H1 (cell line): Measurements from ENCODE around the gene MBP.

ENCODE experiments used
- CHD2 ChIP-seq: IDR thresholded peaks from 2 replicates; pipeline ENCODE4 v1.6.1; 2012; ENCODE audit warnings: low read length, improper control_type of control experiment
- CTCF ChIP-seq, 3 experiments: IDR thresholded peaks; 1 replicate in 2 of 3; 2 replicates in 1 of 3; pipeline versions ENCODE4 v1.5.1 to v1.6.1; 2011; ENCODE audit warnings: low read length in 3 of 3, mild to moderate bottlenecking in 3 of 3, inconsistent platforms in 2 of 3, low read depth in 1 of 3, moderate library complexity in 1 of 3; ENCODE audit not compliant: insufficient read depth in 1 of 3; ENCODE audit errors: control extremely low read depth in 1 of 3
- EP300 ChIP-seq, 2 experiments: IDR thresholded peaks; 1 replicate in 1 of 2; 2 replicates in 1 of 2; pipeline ENCODE4 v1.6.1; 2011 to 2012; ENCODE audit warnings: low read depth in 2 of 2, low read length in 2 of 2, mild to moderate bottlenecking in 2 of 2, borderline replicate concordance in 1 of 2, inconsistent platforms in 1 of 2, moderate library complexity in 1 of 2
- EZH2 ChIP-seq: fragments of 200-600 bp; sonication (generic); IDR thresholded peaks from 2 replicates; pipeline ENCODE4 v1.7.1; 2012; ENCODE audit warnings: low read depth, mild to moderate bottlenecking, moderate library complexity, low read length, inconsistent platforms; ENCODE audit not compliant: severe bottlenecking
- FOSL1 ChIP-seq: IDR thresholded peaks from 2 replicates; pipeline ENCODE4 v1.6.1; 2011; ENCODE audit warnings: mild to moderate bottlenecking, low read depth, low read length, moderate library complexity; ENCODE audit not compliant: insufficient read depth
- RAD21 ChIP-seq, 2 experiments: IDR thresholded peaks in 1 of 2; conservative IDR thresholded peaks in 1 of 2; 2 replicates each; pipeline ENCODE4 v1.6.1; 2011; ENCODE audit warnings: low read depth in 2 of 2, low read length in 2 of 2, improper control_type of control experiment in 1 of 2, inconsistent platforms in 1 of 2, mild to moderate bottlenecking in 1 of 2, moderate library complexity in 1 of 2
- RFX5 ChIP-seq: IDR thresholded peaks from 2 replicates; pipeline ENCODE4 v1.6.1; 2011; ENCODE audit warnings: low read depth, low read length, improper control_type of control experiment, borderline replicate concordance
- RXRA ChIP-seq: IDR thresholded peaks from 2 replicates; pipeline ENCODE4 v1.6.1; 2011; ENCODE audit warnings: low read depth, mild to moderate bottlenecking, low read length, moderate library complexity; ENCODE audit not compliant: insufficient read depth
- USF2 ChIP-seq: IDR thresholded peaks from 2 replicates; pipeline ENCODE4 v1.6.1; 2011; ENCODE audit warnings: low read length, improper control_type of control experiment

GRCh38 chr18:76991021-76991688 is 141.4 kb downstream of the MBP start:
- TF ChIP-seq RFX5: no peak
- TF ChIP-seq EZH2: no peak
- no peak for TF ChIP-seq FOSL1
- TF ChIP-seq EP300 (IDR thresholded peaks at IDR 0.05; ENCODE audit: borderline replicate concordance in 1 of 2, low read depth in 2 of 2, low read length in 2 of 2): no peak
- no peak for TF ChIP-seq USF2
- no peak for TF ChIP-seq RAD21 (IDR thresholded peaks at IDR 0.05 in 1 of 2, conservative IDR thresholded peaks at IDR 0.05 in 1 of 2; ENCODE audit: low read depth in 2 of 2, low read length in 2 of 2)
- TF ChIP-seq CTCF (IDR thresholded peaks at IDR 0.05; ENCODE audit: control extremely low read depth in 1 of 3, insufficient read depth in 1 of 3, low read depth in 1 of 3, low read length in 3 of 3): no peak
- TF ChIP-seq RXRA: no peak
- TF ChIP-seq CHD2: no peak
